Stimulated activated effector memory CD8-positive, alpha-beta T cell treated with anti-CD3 and anti-CD28 coated beads, Interleukin-12 subunit alpha, Interleukin-12 subunit beta, amount 100 ng/mL, for 72 hours (primary cell): ENCODE data around the gene SHISA6.

Experiments
- ATAC-seq: fragments of 150-1000 bp; cut with Tn5 transposase; 2 replicates; pipeline ENCODE4 v1.10.0; 2021
- DNase-seq, 2 donors: peaks; one replicate each; pipeline ENCODE4 v3.0.0; 2021 to 2022; ENCODE audit warnings: low spot score in 2 of 2
- H3K27ac Mint-ChIP-seq: one replicate; pipeline ENCODE4 v1.8.0; 2022; ENCODE audit warnings: mild to moderate bottlenecking, mixed read lengths
- H3K36me3 Mint-ChIP-seq: one replicate; pipeline ENCODE4 v1.8.0; 2022; ENCODE audit warnings: mild to moderate bottlenecking, mixed read lengths
- H3K4me1 Mint-ChIP-seq: one replicate; pipeline ENCODE4 v1.8.0; 2022; ENCODE audit warnings: mixed read lengths
- H3K4me3 Mint-ChIP-seq: one replicate; pipeline ENCODE4 v1.8.0; 2022; ENCODE audit warnings: mild to moderate bottlenecking, mixed read lengths
- H3K9me3 Mint-ChIP-seq: one replicate; pipeline ENCODE4 v1.8.0; 2022; ENCODE audit warnings: mixed read lengths

SHISA6 gene

GRCh38 chr17:11559601-11560000, 318.6 kb downstream of the SHISA6 start:
- ATAC-seq (peak; percentile 11), DNase-seq (no peak)
- no peaks in the 10 kb centered on the region for H3K36me3 Mint-ChIP-seq
- no peak overlapping the region for H3K27ac Mint-ChIP-seq
- no peak overlapping the region for H3K4me3 Mint-ChIP-seq
- H3K4me1 Mint-ChIP-seq: no peaks in the 10 kb centered on the region
- H3K9me3 Mint-ChIP-seq: peaks cover 7% of the 10 kb centered on the region

- no peaks in the 10 kb centered on the region for H3K36me3 Mint-ChIP-seq
- no peaks in the 10 kb centered on the region for H3K4me1 Mint-ChIP-seq
- peaks cover 3% of the 10 kb centered on the region for H3K9me3 Mint-ChIP-seq
- DNase-seq (no peak), ATAC-seq (no peak)
- H3K27ac Mint-ChIP-seq: no peak overlapping the region
- H3K4me3 Mint-ChIP-seq: no peak overlapping the region
These were observed 320.3 kb downstream of the SHISA6 start for GRCh38 chr17:11561281-11561680.

- peaks cover 3% of the 10 kb centered on the region for H3K9me3 Mint-ChIP-seq
- no peaks in the 10 kb centered on the region for H3K36me3 Mint-ChIP-seq
- ATAC-seq: no peak
- no peak for DNase-seq
- no peak overlapping the region for H3K27ac Mint-ChIP-seq
- H3K4me1 Mint-ChIP-seq: no peaks in the 10 kb centered on the region
- H3K4me3 Mint-ChIP-seq: no peak overlapping the region
These were observed 320.7 kb downstream of the SHISA6 start for GRCh38 chr17:11561702-11562101.

GRCh38 chr17:11564589-11565380, 323.8 kb downstream of the SHISA6 start:
- ATAC-seq: no peak
- no peak overlapping the region for H3K4me3 Mint-ChIP-seq
- no peak overlapping the region for H3K27ac Mint-ChIP-seq
- H3K4me1 Mint-ChIP-seq: no peaks in the 10 kb centered on the region
- DNase-seq: no peak
- no peaks in the 10 kb centered on the region for H3K36me3 Mint-ChIP-seq
- H3K9me3 Mint-ChIP-seq: peaks cover 7% of the 10 kb centered on the region

- ATAC-seq: no peak
- Mint-ChIP-seq H3K9me3 (peaks cover 7% of the 10 kb centered on the region), H3K36me3 (no peaks in the 10 kb centered on the region), H3K4me1 (no peaks in the 10 kb centered on the region), H3K27ac (no peak overlapping the region), H3K4me3 (no peak overlapping the region)
- DNase-seq: no peak
These were observed 324.6 kb downstream of the SHISA6 start for GRCh38 chr17:11565591-11565990.

- no peak overlapping the region for H3K4me3 Mint-ChIP-seq
- DNase-seq: no peak
- peaks cover 2% of the 10 kb centered on the region for H3K9me3 Mint-ChIP-seq
- H3K4me1 Mint-ChIP-seq: no peaks in the 10 kb centered on the region
- no peak for ATAC-seq
- H3K36me3 Mint-ChIP-seq: no peaks in the 10 kb centered on the region
- no peak overlapping the region for H3K27ac Mint-ChIP-seq
These were observed 338.0 kb downstream of the SHISA6 start for GRCh38 chr17:11578998-11579397.

- no peak for DNase-seq
- ATAC-seq: no peak
- no peak overlapping the region for H3K27ac Mint-ChIP-seq
- H3K4me1 Mint-ChIP-seq: no peaks in the 10 kb centered on the region
- no peak overlapping the region for H3K4me3 Mint-ChIP-seq
- no peaks in the 10 kb centered on the region for H3K36me3 Mint-ChIP-seq
- H3K9me3 Mint-ChIP-seq: peaks cover 2% of the 10 kb centered on the region
These were observed 339.7 kb downstream of the SHISA6 start for GRCh38 chr17:11580677-11581076.

GRCh38 chr17:11582217-11582616, 341.2 kb downstream of the SHISA6 start:
- DNase-seq (no peak), ATAC-seq (no peak)
- no peak overlapping the region for H3K27ac Mint-ChIP-seq
- no peak overlapping the region for H3K4me3 Mint-ChIP-seq
- H3K36me3 Mint-ChIP-seq: no peaks in the 10 kb centered on the region
- H3K4me1 Mint-ChIP-seq: no peaks in the 10 kb centered on the region
- H3K9me3 Mint-ChIP-seq: peaks cover 5% of the 10 kb centered on the region

- no peak overlapping the region for H3K27ac Mint-ChIP-seq
- DNase-seq (no peak), ATAC-seq (no peak)
- no peaks in the 10 kb centered on the region for H3K4me1 Mint-ChIP-seq
- no peaks in the 10 kb centered on the region for H3K36me3 Mint-ChIP-seq
- H3K4me3 Mint-ChIP-seq: no peak overlapping the region
- H3K9me3 Mint-ChIP-seq: peaks cover 3% of the 10 kb centered on the region
These were observed 342.4 kb downstream of the SHISA6 start for GRCh38 chr17:11583306-11583992.

GRCh38 chr17:11589716-11590115, 348.7 kb downstream of the SHISA6 start:
- Mint-ChIP-seq H3K4me3 (no peak overlapping the region), H3K4me1 (no peaks in the 10 kb centered on the region), H3K9me3 (peaks cover 9% of the 10 kb centered on the region), H3K36me3 (no peaks in the 10 kb centered on the region), H3K27ac (no peak overlapping the region)
- ATAC-seq (no peak), DNase-seq (no peak)

- DNase-seq (no peak), ATAC-seq (no peak)
- no peak within 1 kb of the TSS for H3K4me3 Mint-ChIP-seq
- H3K9me3 Mint-ChIP-seq: peaks cover 3% of the 10 kb centered on the region
- no peaks in the 10 kb centered on the region for H3K36me3 Mint-ChIP-seq
- no peaks in the 10 kb centered on the region for H3K4me1 Mint-ChIP-seq
- H3K27ac Mint-ChIP-seq: no peak within 1 kb of the TSS
These were observed 357.5 kb downstream of the SHISA6 start, which contains the start of gene DNAH9 for GRCh38 chr17:11598274-11599221. TSS of gene DNAH9 (plus strand) at chr17:11598470. CDS start at chr17:11598499, 29 bp downstream.

- no peaks in the 10 kb centered on the region for H3K4me1 Mint-ChIP-seq
- no peak for ATAC-seq
- no peak for DNase-seq
- H3K27ac Mint-ChIP-seq: no peak overlapping the region
- H3K4me3 Mint-ChIP-seq: no peak overlapping the region
- no peaks in the 10 kb centered on the region for H3K36me3 Mint-ChIP-seq
- peaks cover 3% of the 10 kb centered on the region for H3K9me3 Mint-ChIP-seq
These were observed 360.6 kb downstream of the SHISA6 start for GRCh38 chr17:11601661-11602060.

- DNase-seq (no peak), ATAC-seq (no peak)
- no peaks in the 10 kb centered on the region for H3K36me3 Mint-ChIP-seq
- no peaks in the 10 kb centered on the region for H3K9me3 Mint-ChIP-seq
- no peak overlapping the region for H3K4me3 Mint-ChIP-seq
- H3K27ac Mint-ChIP-seq: no peak overlapping the region
- H3K4me1 Mint-ChIP-seq: no peaks in the 10 kb centered on the region
These were observed 367.4 kb downstream of the SHISA6 start for GRCh38 chr17:11608396-11608795.

GRCh38 chr17:11610999-11611566, 370.1 kb downstream of the SHISA6 start:
- Mint-ChIP-seq H3K36me3 (no peaks in the 10 kb centered on the region), H3K4me1 (no peaks in the 10 kb centered on the region), H3K4me3 (no peak overlapping the region), H3K27ac (no peak overlapping the region), H3K9me3 (peaks cover 3% of the 10 kb centered on the region)
- DNase-seq (no peak), ATAC-seq (no peak)

- no peak overlapping the region for H3K27ac Mint-ChIP-seq
- H3K36me3 Mint-ChIP-seq: no peaks in the 10 kb centered on the region
- H3K9me3 Mint-ChIP-seq: peaks cover 3% of the 10 kb centered on the region
These were observed 371.9 kb downstream of the SHISA6 start for GRCh38 chr17:11612956-11613355.

More at GRCh38 chr17:11612956-11613355, 371.9 kb downstream of the SHISA6 start:
- ATAC-seq (no peak), DNase-seq (no peak)
- Mint-ChIP-seq H3K4me3 (no peak overlapping the region), H3K4me1 (no peaks in the 10 kb centered on the region)
